ENCODE results near the gene NABP2. TPM values are rescaled to one million over a fixed set of nuclear protein-coding genes. Genes with fewer than 3 reads are reported as not detected.

NABP2 gene
- total and polyA plus RNA-seq, 2 experiments from 2014 or later, result 25.5 to 27.8 TPM

GRCh38 chr12:56241424-56242303, 17.5 kb downstream of the NABP2 start (continued):
- no peak for TF ChIP-seq REST (IDR thresholded peaks at IDR 0.05; ENCODE audit: unreplicated experiment)

GRCh38 chr12:56242986-56243385, 18.8 kb downstream of the NABP2 start:
- Histone ChIP-seq H3K4me1 (ENCODE audit: insufficient read depth) (no peaks in the 10 kb centered on the region), H3K27ac (ENCODE audit: low read depth) (no peak overlapping the region), H3K27me3 (ENCODE audit: insufficient read depth) (no peaks in the 10 kb centered on the region), H3K9me2 (ENCODE audit: insufficient read depth) (no peaks in the 10 kb centered on the region), H3K36me3 (ENCODE audit: insufficient read depth) (peaks cover 43% of the 10 kb centered on the region), H3K79me2 (replicated peaks; ENCODE audit: insufficient read depth) (no peaks in the 10 kb centered on the region), H2AFZ (no peak overlapping the region), H4K20me1 (replicated peaks; ENCODE audit: insufficient read depth) (peaks cover 9% of the 10 kb centered on the region; the same call in 1 of the 2 replicates), H3F3A (replicated peaks; ENCODE audit: low read depth) (peaks cover under 1% of the 10 kb centered on the region), H3K4me3 (no peak overlapping the region), H3K4me2 (no peak overlapping the region)
- no peak overlapping the region for H3K27ac Mint-ChIP-seq
- no peaks in the 10 kb centered on the region for H3K9me3 Mint-ChIP-seq
- no peak overlapping the region for H3K4me3 Mint-ChIP-seq
- ATAC-seq, result no peak
- peaks cover 5% of the 10 kb centered on the region; the same call in 1 of the 3 replicates for H3K4me1 Mint-ChIP-seq
- peaks cover 16% of the 10 kb centered on the region for H3K27me3 Mint-ChIP-seq (ENCODE audit: insufficient read depth, low read depth, poor library complexity)
- DNase-seq (ENCODE audit: low spot score), result no peak
- H3K36me3 Mint-ChIP-seq (ENCODE audit: low read depth), result peaks cover 65% of the 10 kb centered on the region
- TF ChIP-seq ETS1 (IDR thresholded peaks at IDR 0.05) (no peak), NANOG (IDR thresholded peaks at IDR 0.05; ENCODE audit: borderline replicate concordance) (no peak), CTCF (conservative IDR thresholded peaks at IDR 0.05; ENCODE audit: low read depth in 2 of 2) (no peak), EZH2phosphoT487 (IDR thresholded peaks at IDR 0.05; ENCODE audit: unreplicated experiment) (no peak), ZNF462 (CRISPR knock-in tag; IDR thresholded peaks at IDR 0.05) (no peak), EZH2 (IDR thresholded peaks at IDR 0.05; ENCODE audit: low read depth, unreplicated experiment) (no peak), CREB1 (CRISPR knock-in tag; IDR thresholded peaks at IDR 0.05; ENCODE audit: low read depth) (no peak)
